Neural cell (in vitro differentiated cells): ENCODE results near the gene DSG3. TPM values are rescaled to one million over a fixed set of nuclear protein-coding genes. Genes with fewer than 3 reads are reported as not detected.
"Not testable (repeated sequence)": the region's sequence is repeated elsewhere in the genome, so short reads cannot be mapped to it uniquely, and the experiment has no call there.

Source experiments
- H2AFZ ChIP-seq: fragments of 200-600, 300-800 bp; sonication (generic), shearing (Covaris generic); 2 replicates; pipeline ENCODE4 v1.6.0; 2014; ENCODE audit warnings: low read depth, mild to moderate bottlenecking, antibody characterized with exemption, low read length, moderate library complexity
- H3F3A ChIP-seq: fragments of 200-600 bp; shearing (Covaris generic); 2 replicates; pipeline ENCODE4 v1.6.1; 2016; ENCODE audit warnings: mild to moderate bottlenecking, moderate library complexity, mixed read lengths, antibody characterized with exemption, low read length; ENCODE audit not compliant: insufficient read depth, poor library complexity, severe bottlenecking
- H3K27ac ChIP-seq: fragments of 200-600, 300-800 bp; sonication (generic), shearing (Covaris generic); 2 replicates; pipeline ENCODE4 v1.5.1; 2014; ENCODE audit warnings: mild to moderate bottlenecking, low read length, moderate library complexity
- H3K27me3 ChIP-seq: fragments of 300-800, 200-600 bp; sonication (generic), shearing (Covaris generic); 2 replicates; pipeline ENCODE4 v1.6.0; 2014; ENCODE audit warnings: mild to moderate bottlenecking, low read depth, low read length, moderate library complexity; ENCODE audit not compliant: insufficient read depth
- H3K36me3 ChIP-seq: fragments of 300-800, 200-600 bp; sonication (generic), shearing (Covaris generic); 2 replicates; pipeline ENCODE4 v1.5.1; 2014; ENCODE audit warnings: mild to moderate bottlenecking, antibody characterized with exemption, low read length, moderate library complexity; ENCODE audit not compliant: insufficient read depth
- H3K4me2 ChIP-seq: fragments of 300-800, 200-600 bp; sonication (generic), shearing (Covaris generic); 2 replicates; pipeline ENCODE4 v1.6.0; 2014; ENCODE audit warnings: mild to moderate bottlenecking, low read length
- H3K4me3 ChIP-seq: fragments of 300-800, 200-600 bp; sonication (generic), shearing (Covaris generic); 2 replicates; pipeline ENCODE4 v1.5.1; 2014; ENCODE audit warnings: mild to moderate bottlenecking, low read length, moderate library complexity
- H3K79me2 ChIP-seq: fragments of 200-600 bp; shearing (Covaris generic); replicated peaks from 2 replicates; pipeline ENCODE4 v1.6.0; 2014; ENCODE audit warnings: mild to moderate bottlenecking, low read length, moderate library complexity; ENCODE audit not compliant: insufficient read depth
- H3K9ac ChIP-seq: fragments of 300-800, 200-600 bp; sonication (generic), shearing (Covaris generic); 2 replicates; pipeline ENCODE4 v1.6.1; 2016; ENCODE audit warnings: mild to moderate bottlenecking, low read length, mixed read lengths
- H3K9me2 ChIP-seq: fragments of 200-600 bp; shearing (Covaris generic); 2 replicates; pipeline ENCODE4 v1.6.1; 2016; ENCODE audit warnings: mild to moderate bottlenecking, low read length, mixed read lengths; ENCODE audit not compliant: insufficient read depth
- H3K9me3 ChIP-seq: fragments of 200-600, 300-800 bp; sonication (generic), shearing (Covaris generic); 2 replicates; pipeline ENCODE4 v1.6.1; 2016; ENCODE audit warnings: mild to moderate bottlenecking, mixed run types, low read length, moderate library complexity, mixed read lengths
- H4K20me1 ChIP-seq: fragments of 200-600 bp; shearing (Covaris generic); 2 replicates; pipeline ENCODE4 v1.6.1; 2016; ENCODE audit warnings: mild to moderate bottlenecking, mixed run types; ENCODE audit not compliant: insufficient read depth
- EP300 ChIP-seq: fragments of 450-650 bp; conservative IDR thresholded peaks from 2 replicates; pipeline ENCODE4 v1.6.1; 2014; ENCODE audit warnings: antibody characterized with exemption, mild to moderate bottlenecking, moderate library complexity; ENCODE audit not compliant: poor library complexity, severe bottlenecking
- EZH2 ChIP-seq: fragments of 200-600, 300-800 bp; shearing (Covaris generic), sonication (generic); IDR thresholded peaks from 2 replicates; pipeline ENCODE4 v1.6.1; 2014; ENCODE audit warnings: antibody characterized with exemption, low read length, borderline replicate concordance, mild to moderate bottlenecking; ENCODE audit not compliant: insufficient read depth, poor library complexity, severe bottlenecking
- MXI1 ChIP-seq: fragments of 450-650 bp; conservative IDR thresholded peaks from 2 replicates; pipeline ENCODE4 v1.6.1; 2014; ENCODE audit warnings: antibody characterized with exemption, mild to moderate bottlenecking; ENCODE audit not compliant: poor library complexity, severe bottlenecking
- POLR2AphosphoS5 ChIP-seq: IDR thresholded peaks from 2 replicates; pipeline ENCODE4 v1.6.1; 2012
- RAD21 ChIP-seq: fragments of 450-650 bp; conservative IDR thresholded peaks from 2 replicates; pipeline ENCODE4 v1.6.1; 2014; ENCODE audit warnings: antibody characterized with exemption, mild to moderate bottlenecking, moderate library complexity
- SMC3 ChIP-seq: fragments of 450-650 bp; conservative IDR thresholded peaks from 2 replicates; pipeline ENCODE4 v1.6.1; 2014; ENCODE audit warnings: antibody characterized with exemption, mild to moderate bottlenecking, moderate library complexity; ENCODE audit not compliant: poor library complexity
- TAF1 ChIP-seq: IDR thresholded peaks from 2 replicates; pipeline ENCODE4 v1.6.1; 2012; ENCODE audit warnings: low read depth
- polyA plus RNA-seq: library from polyadenylated mRNA; depleted of rRNA; stranded (reverse); fragments of >200 nt; gene quantifications from 2 replicates; pipeline ENCODE4 v1.2.3, GENCODE V29; 2014
- TF ChIP-seq, protein P1 (sequence below): IDR thresholded peaks from 2 replicates; pipeline ENCODE4 v1.6.1; 2012; ENCODE audit warnings: borderline replicate concordance
- TF ChIP-seq, protein P2 (sequence below): fragments of 450-650 bp; IDR thresholded peaks from 2 replicates; pipeline ENCODE4 v1.5.1; 2014; ENCODE audit warnings: antibody characterized with exemption, mild to moderate bottlenecking, moderate library complexity; ENCODE audit not compliant: poor library complexity, severe bottlenecking

Gene DSG3
- polyA plus RNA-seq, 1 donor from 2014 or later: not detected

DNA sequence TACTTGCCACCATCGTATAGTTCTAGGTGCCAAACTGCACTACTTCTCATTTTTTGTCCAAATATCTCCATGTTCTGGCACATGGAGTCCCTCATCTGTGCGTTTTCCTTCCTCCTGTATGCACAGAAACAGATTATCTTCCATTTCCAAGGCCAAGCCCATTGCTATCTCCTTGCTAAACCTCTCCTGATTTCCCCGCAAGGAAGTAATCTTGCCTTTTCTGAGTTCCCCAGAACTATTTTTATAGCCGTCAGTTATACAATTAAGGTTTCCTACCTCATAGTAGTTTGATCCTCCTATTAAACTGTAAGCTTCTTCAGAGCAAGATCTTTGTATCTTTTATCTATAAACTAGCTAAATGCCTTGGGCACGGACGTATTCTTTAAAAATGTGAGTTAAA lies 57.6 kb downstream of the DSG3 start:
- Histone ChIP-seq H3K4me2 (no peak overlapping the region), H3K36me3 (no peaks in the 10 kb centered on the region), H3K9me2 (no peaks in the 10 kb centered on the region), H3K9ac (no peak overlapping the region), H4K20me1 (no peaks in the 10 kb centered on the region), H3K4me3 (no peak overlapping the region), H3K27ac (no peak overlapping the region), H2AFZ (no peak overlapping the region), H3K9me3 (no peaks in the 10 kb centered on the region), H3K79me2 (no peaks in the 10 kb centered on the region), H3F3A (no peaks in the 10 kb centered on the region), H3K27me3 (no peaks in the 10 kb centered on the region)
- TF ChIP-seq TAF1 (no peak), EP300 (no peak), RAD21 (no peak), MXI1 (no peak), SMC3 (no peak), POLR2AphosphoS5 (no peak), EZH2 (no peak)
- TF ChIP-seq, protein P1, sequence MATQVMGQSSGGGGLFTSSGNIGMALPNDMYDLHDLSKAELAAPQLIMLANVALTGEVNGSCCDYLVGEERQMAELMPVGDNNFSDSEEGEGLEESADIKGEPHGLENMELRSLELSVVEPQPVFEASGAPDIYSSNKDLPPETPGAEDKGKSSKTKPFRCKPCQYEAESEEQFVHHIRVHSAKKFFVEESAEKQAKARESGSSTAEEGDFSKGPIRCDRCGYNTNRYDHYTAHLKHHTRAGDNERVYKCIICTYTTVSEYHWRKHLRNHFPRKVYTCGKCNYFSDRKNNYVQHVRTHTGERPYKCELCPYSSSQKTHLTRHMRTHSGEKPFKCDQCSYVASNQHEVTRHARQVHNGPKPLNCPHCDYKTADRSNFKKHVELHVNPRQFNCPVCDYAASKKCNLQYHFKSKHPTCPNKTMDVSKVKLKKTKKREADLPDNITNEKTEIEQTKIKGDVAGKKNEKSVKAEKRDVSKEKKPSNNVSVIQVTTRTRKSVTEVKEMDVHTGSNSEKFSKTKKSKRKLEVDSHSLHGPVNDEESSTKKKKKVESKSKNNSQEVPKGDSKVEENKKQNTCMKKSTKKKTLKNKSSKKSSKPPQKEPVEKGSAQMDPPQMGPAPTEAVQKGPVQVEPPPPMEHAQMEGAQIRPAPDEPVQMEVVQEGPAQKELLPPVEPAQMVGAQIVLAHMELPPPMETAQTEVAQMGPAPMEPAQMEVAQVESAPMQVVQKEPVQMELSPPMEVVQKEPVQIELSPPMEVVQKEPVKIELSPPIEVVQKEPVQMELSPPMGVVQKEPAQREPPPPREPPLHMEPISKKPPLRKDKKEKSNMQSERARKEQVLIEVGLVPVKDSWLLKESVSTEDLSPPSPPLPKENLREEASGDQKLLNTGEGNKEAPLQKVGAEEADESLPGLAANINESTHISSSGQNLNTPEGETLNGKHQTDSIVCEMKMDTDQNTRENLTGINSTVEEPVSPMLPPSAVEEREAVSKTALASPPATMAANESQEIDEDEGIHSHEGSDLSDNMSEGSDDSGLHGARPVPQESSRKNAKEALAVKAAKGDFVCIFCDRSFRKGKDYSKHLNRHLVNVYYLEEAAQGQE: no peak
- TF ChIP-seq, protein P2, sequence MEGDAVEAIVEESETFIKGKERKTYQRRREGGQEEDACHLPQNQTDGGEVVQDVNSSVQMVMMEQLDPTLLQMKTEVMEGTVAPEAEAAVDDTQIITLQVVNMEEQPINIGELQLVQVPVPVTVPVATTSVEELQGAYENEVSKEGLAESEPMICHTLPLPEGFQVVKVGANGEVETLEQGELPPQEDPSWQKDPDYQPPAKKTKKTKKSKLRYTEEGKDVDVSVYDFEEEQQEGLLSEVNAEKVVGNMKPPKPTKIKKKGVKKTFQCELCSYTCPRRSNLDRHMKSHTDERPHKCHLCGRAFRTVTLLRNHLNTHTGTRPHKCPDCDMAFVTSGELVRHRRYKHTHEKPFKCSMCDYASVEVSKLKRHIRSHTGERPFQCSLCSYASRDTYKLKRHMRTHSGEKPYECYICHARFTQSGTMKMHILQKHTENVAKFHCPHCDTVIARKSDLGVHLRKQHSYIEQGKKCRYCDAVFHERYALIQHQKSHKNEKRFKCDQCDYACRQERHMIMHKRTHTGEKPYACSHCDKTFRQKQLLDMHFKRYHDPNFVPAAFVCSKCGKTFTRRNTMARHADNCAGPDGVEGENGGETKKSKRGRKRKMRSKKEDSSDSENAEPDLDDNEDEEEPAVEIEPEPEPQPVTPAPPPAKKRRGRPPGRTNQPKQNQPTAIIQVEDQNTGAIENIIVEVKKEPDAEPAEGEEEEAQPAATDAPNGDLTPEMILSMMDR: no peak

DNA sequence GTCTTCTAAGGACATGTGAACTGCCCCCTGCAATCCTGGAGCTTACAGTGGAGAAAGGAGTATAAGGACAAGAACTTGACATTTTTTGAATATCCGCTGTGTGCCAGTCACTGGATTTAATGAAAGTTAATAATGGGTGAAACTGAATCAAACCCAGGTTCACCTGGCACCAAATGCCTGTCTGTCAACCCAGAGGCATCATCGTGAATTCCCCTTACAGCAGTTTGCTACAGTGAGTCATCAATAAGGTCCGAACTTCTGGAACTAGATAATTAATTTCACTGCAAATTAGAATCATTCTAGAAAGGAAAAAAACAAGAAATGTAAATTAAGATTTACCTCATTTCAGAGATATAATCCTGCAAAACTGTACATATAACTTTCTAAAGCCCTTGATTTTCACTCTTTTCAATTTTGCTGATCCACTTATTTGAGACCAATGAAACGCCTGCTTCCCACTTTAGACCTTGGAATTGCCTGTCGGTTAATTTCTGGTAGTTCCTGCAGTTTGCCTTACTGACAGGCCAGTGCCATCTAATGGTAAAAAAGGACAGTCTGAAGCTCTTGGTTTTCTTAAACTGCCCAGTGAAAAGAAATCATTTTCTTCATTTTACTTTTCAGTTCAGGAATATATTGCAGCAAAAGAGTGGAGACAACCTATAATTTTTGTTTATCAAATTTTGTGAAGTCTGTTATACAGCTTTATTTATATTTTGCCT lies 58.6 kb downstream of the DSG3 start:
- TF ChIP-seq POLR2AphosphoS5: no peak
- TF ChIP-seq, protein P1: no peak
- TF ChIP-seq, protein P2: peak; percentile 12
- no peak for TF ChIP-seq EP300
- no peak for TF ChIP-seq SMC3
- no peak for TF ChIP-seq TAF1
- peak; percentile 12 for TF ChIP-seq RAD21
- TF ChIP-seq EZH2: no peak
- TF ChIP-seq MXI1: no peak
- Histone ChIP-seq H3F3A (no peaks in the 10 kb centered on the region), H3K27me3 (no peaks in the 10 kb centered on the region), H3K9me3 (no peaks in the 10 kb centered on the region), H3K36me3 (no peaks in the 10 kb centered on the region), H3K4me2 (no peak overlapping the region), H4K20me1 (no peaks in the 10 kb centered on the region), H3K27ac (no peak overlapping the region), H2AFZ (no peak overlapping the region), H3K9me2 (no peaks in the 10 kb centered on the region), H3K4me3 (no peak overlapping the region), H3K79me2 (no peaks in the 10 kb centered on the region), H3K9ac (no peak overlapping the region)

DNA sequence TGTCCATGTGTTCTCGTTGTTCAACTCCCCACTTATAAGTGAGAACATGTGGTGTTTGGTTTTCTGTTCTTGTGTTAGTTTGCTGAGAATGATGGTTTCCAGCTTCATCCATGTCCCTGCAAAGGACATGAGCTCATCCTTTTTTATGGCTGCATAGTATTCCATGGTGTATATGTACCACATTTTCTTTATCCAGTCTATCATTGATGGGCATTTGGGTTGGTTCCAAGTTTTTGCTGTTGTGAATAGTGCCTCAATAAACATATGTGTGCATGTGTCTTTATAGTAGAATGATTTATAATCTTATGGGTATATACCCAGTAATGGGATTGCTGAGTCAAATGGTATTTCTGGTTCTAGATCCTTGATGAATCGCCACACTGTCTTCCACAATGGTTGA lies 59.6 kb downstream of the DSG3 start:
- H2AFZ ChIP-seq, H3K36me3 ChIP-seq, H3K27me3 ChIP-seq, H3K4me3 ChIP-seq, H3K4me2 ChIP-seq, H4K20me1 ChIP-seq, H3K9ac ChIP-seq, H3K9me3 ChIP-seq, H3K9me2 ChIP-seq, H3K27ac ChIP-seq, H3K79me2 ChIP-seq, H3F3A ChIP-seq: not testable (repeated sequence)
